ENCODE data around the gene TBL1X.
A peak's percentile ranks its signal among the peaks of the same experiment; 100 is the strongest.

Gene TBL1X

GRCh38 chrX:9708923-9709553 is 244.2 kb downstream of the TBL1X start:
- H3K36me3 ChIP-seq, result peaks cover 72% of the 10 kb centered on the region
- TF ChIP-seq Cebpa-rat (IDR thresholded peaks at IDR 0.05), result no peak
- peaks cover 21% of the 10 kb centered on the region; the same call in 1 of the 2 replicates for H4K20me1 ChIP-seq
- no peak overlapping the region for H3K9ac ChIP-seq
- H3K4me3 ChIP-seq, result no peak overlapping the region
- peaks cover 13% of the 10 kb centered on the region; the same call in 1 of the 2 replicates for H3K9me3 ChIP-seq
- H3K4me1 ChIP-seq, result peaks cover 17% of the 10 kb centered on the region
- H3K27me3 ChIP-seq, result no peaks in the 10 kb centered on the region
- no peak overlapping the region for H3K27ac ChIP-seq
- H3K4me2 ChIP-seq, result peak overlapping the region; percentile 33

DNA sequence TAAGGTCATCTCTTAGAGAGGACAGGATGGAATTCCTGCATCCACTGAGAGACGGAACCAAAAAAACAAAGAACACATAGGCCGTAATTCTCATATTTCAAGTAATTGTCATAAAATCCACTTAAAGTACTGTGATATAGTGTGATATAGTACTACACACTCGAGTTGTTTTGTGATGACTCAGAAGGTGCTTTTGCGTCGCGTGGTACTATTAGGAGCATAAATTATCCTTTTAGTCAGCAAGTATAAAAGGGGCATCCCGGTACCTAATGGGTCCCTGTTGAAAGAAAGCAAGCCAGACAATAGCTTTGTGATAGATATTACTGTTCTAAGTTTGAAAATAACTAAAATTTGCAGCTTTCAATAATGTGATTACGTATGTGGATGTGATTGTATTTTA is 245.5 kb downstream of the TBL1X start:
- peaks cover 17% of the 10 kb centered on the region for H3K4me1 ChIP-seq
- TF ChIP-seq Cebpa-rat (IDR thresholded peaks at IDR 0.05), result no peak
- H3K4me2 ChIP-seq, result no peak overlapping the region
- peaks cover 21% of the 10 kb centered on the region; the same call in 1 of the 2 replicates for H4K20me1 ChIP-seq
- H3K27ac ChIP-seq, result no peak overlapping the region
- H3K9me3 ChIP-seq, result peaks cover 2% of the 10 kb centered on the region; the same call in 1 of the 2 replicates
- no peaks in the 10 kb centered on the region for H3K27me3 ChIP-seq
- no peak overlapping the region for H3K9ac ChIP-seq
- peaks cover 71% of the 10 kb centered on the region for H3K36me3 ChIP-seq
- no peak overlapping the region for H3K4me3 ChIP-seq

- TF ChIP-seq Cebpa-rat (IDR thresholded peaks at IDR 0.05), result no peak
- peaks cover 96% of the 10 kb centered on the region for H3K36me3 ChIP-seq
- no peak overlapping the region for H3K9ac ChIP-seq
Observed at GRCh38 chrX:9717376-9717775, 252.5 kb downstream of the TBL1X start.

GRCh38 chrX:9724711-9725110 is 259.9 kb downstream of the TBL1X start:
- no peak overlapping the region for H3K4me2 ChIP-seq
- H3K27me3 ChIP-seq, result no peaks in the 10 kb centered on the region
- no peak overlapping the region for H3K4me3 ChIP-seq
- peaks cover 15% of the 10 kb centered on the region for H3K4me1 ChIP-seq
- no peak overlapping the region for H3K9ac ChIP-seq
- peaks cover 86% of the 10 kb centered on the region for H3K9me3 ChIP-seq
- TF ChIP-seq Cebpa-rat (IDR thresholded peaks at IDR 0.05), result no peak
- H4K20me1 ChIP-seq, result no peaks in the 10 kb centered on the region
- H3K27ac ChIP-seq, result no peak overlapping the region
- H3K36me3 ChIP-seq, result peaks cover 35% of the 10 kb centered on the region

More at GRCh38 chrX:9717376-9717775, 252.5 kb downstream of the TBL1X start:
- H3K4me2 ChIP-seq, result no peak overlapping the region
- no peaks in the 10 kb centered on the region for H3K27me3 ChIP-seq
- no peaks in the 10 kb centered on the region for H4K20me1 ChIP-seq
- H3K9me3 ChIP-seq, result peaks cover 32% of the 10 kb centered on the region
- no peak overlapping the region for H3K4me3 ChIP-seq
- H3K4me1 ChIP-seq, result no peaks in the 10 kb centered on the region
- H3K27ac ChIP-seq, result no peak overlapping the region

DNA sequence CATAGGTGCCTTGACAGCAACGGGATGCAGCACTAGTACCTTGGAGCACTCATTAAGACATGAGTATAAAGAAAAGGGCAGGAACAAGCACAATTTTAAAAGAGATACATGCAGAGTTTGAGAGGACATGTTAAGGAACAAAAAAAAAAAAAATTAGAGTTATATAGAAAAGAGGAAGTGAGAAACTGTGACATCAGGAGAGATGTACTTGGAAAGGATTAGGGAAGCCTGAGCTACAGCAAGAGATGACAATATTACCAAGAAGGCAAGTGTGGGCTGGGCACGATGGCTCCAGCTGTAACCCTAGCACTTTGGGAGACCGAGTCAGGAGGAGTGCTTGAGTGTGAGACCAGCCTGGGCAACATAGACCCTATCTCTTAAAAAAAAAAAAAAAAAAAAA is 263.4 kb downstream of the TBL1X start:
- H3K27me3 ChIP-seq, result no peaks in the 10 kb centered on the region
- H3K9ac ChIP-seq, result no peak overlapping the region
- no peaks in the 10 kb centered on the region for H3K36me3 ChIP-seq
- no peak for TF ChIP-seq Cebpa-rat (IDR thresholded peaks at IDR 0.05)
- no peak overlapping the region for H3K27ac ChIP-seq
- no peak overlapping the region for H3K4me2 ChIP-seq
- no peaks in the 10 kb centered on the region for H4K20me1 ChIP-seq
- peaks cover 18% of the 10 kb centered on the region for H3K4me1 ChIP-seq
- H3K9me3 ChIP-seq, result peaks cover 65% of the 10 kb centered on the region
- H3K4me3 ChIP-seq, result no peak overlapping the region

DNA sequence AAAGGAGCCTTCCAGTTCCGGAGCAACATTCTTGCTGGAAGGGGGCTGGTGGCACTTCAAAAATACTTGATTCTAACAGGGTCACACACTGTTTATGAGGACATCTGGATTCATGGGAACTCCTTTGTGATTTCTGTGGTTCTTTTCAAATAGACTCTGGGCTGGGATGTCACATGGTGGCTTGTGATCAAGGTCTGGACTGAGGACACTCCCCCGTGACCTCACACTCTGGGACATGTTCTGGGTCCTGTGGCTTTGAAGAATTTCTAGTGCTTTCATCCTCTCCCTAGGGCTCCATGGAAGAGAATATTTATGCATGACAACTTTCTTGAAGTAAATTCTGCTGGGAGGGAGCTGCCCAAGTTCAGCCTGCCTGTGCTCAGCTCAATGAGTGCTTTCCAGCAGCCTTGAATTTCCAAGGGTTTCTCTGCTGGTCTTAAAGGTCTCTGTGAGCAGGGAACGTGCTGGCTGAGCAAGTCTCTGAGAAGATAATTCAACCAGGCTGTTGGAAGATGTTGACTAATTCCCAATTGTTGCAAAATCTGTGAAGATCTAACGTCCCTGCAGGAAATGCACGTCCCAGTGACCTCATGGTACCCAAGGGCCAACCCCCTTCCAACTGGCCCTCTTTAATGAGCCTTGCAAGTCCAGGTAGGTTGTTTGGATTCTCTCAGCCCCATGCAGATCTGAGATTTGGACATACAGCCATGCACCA is 264.5 kb downstream of the TBL1X start:
- peak overlapping the region; percentile 43 for H3K4me2 ChIP-seq
- H3K4me1 ChIP-seq, result peaks cover 18% of the 10 kb centered on the region
- H3K9ac ChIP-seq, result no peak overlapping the region
- H4K20me1 ChIP-seq, result no peaks in the 10 kb centered on the region
- no peaks in the 10 kb centered on the region for H3K36me3 ChIP-seq
- TF ChIP-seq Cebpa-rat (IDR thresholded peaks at IDR 0.05), result no peak
- no peaks in the 10 kb centered on the region for H3K27me3 ChIP-seq
- no peak overlapping the region for H3K4me3 ChIP-seq
- H3K27ac ChIP-seq, result no peak overlapping the region
- H3K9me3 ChIP-seq, result peaks cover 57% of the 10 kb centered on the region

- Histone ChIP-seq H3K36me3 (no peaks in the 10 kb centered on the region), H4K20me1 (no peaks in the 10 kb centered on the region), H3K4me2 (no peak overlapping the region), H3K9ac (no peak overlapping the region), H3K4me1 (peaks cover 18% of the 10 kb centered on the region), H3K27me3 (no peaks in the 10 kb centered on the region), H3K4me3 (no peak overlapping the region), H3K27ac (no peak overlapping the region), H3K9me3 (peaks cover 50% of the 10 kb centered on the region)
- no peak for TF ChIP-seq Cebpa-rat (IDR thresholded peaks at IDR 0.05)
Observed at GRCh38 chrX:9730078-9730477, 265.2 kb downstream of the TBL1X start.

DNA sequence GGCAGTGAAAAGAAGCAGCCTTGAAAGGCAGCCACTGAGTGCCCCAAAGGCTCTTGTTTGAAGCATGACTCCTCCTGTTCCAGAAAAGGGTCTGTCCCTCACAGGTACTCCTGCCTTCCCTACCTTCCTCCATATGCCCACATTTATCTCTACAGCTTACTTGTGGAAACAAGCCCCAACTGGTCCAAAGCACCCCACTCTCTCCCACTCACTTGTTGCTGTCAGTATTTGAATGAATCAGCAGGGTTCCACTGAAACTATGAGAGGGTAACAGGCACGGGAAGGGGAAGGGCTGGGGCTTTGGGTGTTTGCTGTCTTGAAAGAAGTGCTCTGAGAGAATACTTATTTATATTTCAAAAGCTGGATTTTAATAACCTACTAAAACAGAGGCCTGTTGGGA is 265.9 kb downstream of the TBL1X start:
- H3K9me3 ChIP-seq, result peaks cover 43% of the 10 kb centered on the region
- H4K20me1 ChIP-seq, result no peaks in the 10 kb centered on the region
- no peak overlapping the region for H3K4me3 ChIP-seq
- H3K36me3 ChIP-seq, result no peaks in the 10 kb centered on the region
- H3K9ac ChIP-seq, result no peak overlapping the region
- H3K27ac ChIP-seq, result no peak overlapping the region
- H3K4me2 ChIP-seq, result no peak overlapping the region
- no peak for TF ChIP-seq Cebpa-rat (IDR thresholded peaks at IDR 0.05)
- H3K27me3 ChIP-seq, result no peaks in the 10 kb centered on the region
- H3K4me1 ChIP-seq, result peaks cover 18% of the 10 kb centered on the region

GRCh38 chrX:9737363-9737762 is 272.5 kb downstream of the TBL1X start:
- no peak overlapping the region for H3K4me3 ChIP-seq
- TF ChIP-seq Cebpa-rat (IDR thresholded peaks at IDR 0.05), result no peak
- peaks cover 5% of the 10 kb centered on the region for H3K9me3 ChIP-seq
- H4K20me1 ChIP-seq, result no peaks in the 10 kb centered on the region
- peak overlapping the region; percentile 52 for H3K4me2 ChIP-seq
- no peak overlapping the region for H3K9ac ChIP-seq
- no peaks in the 10 kb centered on the region for H3K27me3 ChIP-seq
- no peaks in the 10 kb centered on the region for H3K36me3 ChIP-seq
- no peak overlapping the region for H3K27ac ChIP-seq
- peaks cover 20% of the 10 kb centered on the region for H3K4me1 ChIP-seq

- H3K36me3 ChIP-seq, result no peaks in the 10 kb centered on the region
- H3K4me1 ChIP-seq, result peaks cover 20% of the 10 kb centered on the region
- H3K9me3 ChIP-seq, result peaks cover 1% of the 10 kb centered on the region; the same call in 1 of the 2 replicates
- no peak for TF ChIP-seq Cebpa-rat (IDR thresholded peaks at IDR 0.05)
- no peaks in the 10 kb centered on the region for H4K20me1 ChIP-seq
- H3K27ac ChIP-seq, result no peak overlapping the region
- H3K4me2 ChIP-seq, result peak overlapping the region; percentile 52; the same call in 1 of the 2 replicates
- H3K9ac ChIP-seq, result no peak overlapping the region
- no peaks in the 10 kb centered on the region for H3K27me3 ChIP-seq
- no peak overlapping the region for H3K4me3 ChIP-seq
Observed at GRCh38 chrX:9738151-9738550, 273.3 kb downstream of the TBL1X start.

Data from BLaER1 (cell line).